Keratinocyte (primary cell): ENCODE results near the gene MAML1. TPM values are rescaled to one million over a fixed set of nuclear protein-coding genes. Genes with fewer than 3 reads are reported as not detected.

ENCODE experiments used
- DNase-seq: peaks from one replicate; pipeline ENCODE4 v3.0.0-alpha.2; 2011; ENCODE audit warnings: low read depth, missing footprints, low spot score
- FAIRE-seq: peaks from 2 replicates; lab custom pipeline; 2011; peaks lifted over from hg19 to GRCh38; lab: Jason Lieb, UNC
- H2AFZ ChIP-seq: 2 replicates; pipeline ENCODE4 v1.6.0; 2012; ENCODE audit warnings: low read length, control low read depth, inconsistent platforms; ENCODE audit not compliant: control insufficient read depth
- H3K27ac ChIP-seq: 2 replicates; pipeline ENCODE4 v1.5.1; 2011; ENCODE audit warnings: low read length; ENCODE audit not compliant: control insufficient read depth, insufficient read depth
- H3K27me3 ChIP-seq: 3 replicates; pipeline ENCODE4 v1.6.0; 2011; ENCODE audit warnings: low read length; ENCODE audit not compliant: control insufficient read depth, insufficient read depth; ENCODE audit errors: extremely low read depth
- H3K36me3 ChIP-seq, 2 experiments: 2 replicates in 1 of 2; 3 replicates in 1 of 2; pipeline ENCODE4 v1.5.1; 2011; ENCODE audit warnings: low read length in 2 of 2, mild to moderate bottlenecking in 1 of 2; ENCODE audit not compliant: control insufficient read depth in 2 of 2, insufficient read depth in 2 of 2; ENCODE audit errors: extremely low read depth in 1 of 2
- H3K4me1 ChIP-seq: 3 replicates; pipeline ENCODE4 v1.5.1; 2011; ENCODE audit warnings: low read length; ENCODE audit not compliant: control insufficient read depth, insufficient read depth; ENCODE audit errors: extremely low read depth
- H3K4me2 ChIP-seq: 3 replicates; pipeline ENCODE4 v1.6.0; 2011; ENCODE audit warnings: low read depth, low read length; ENCODE audit not compliant: control insufficient read depth, insufficient read depth; ENCODE audit errors: extremely low read depth
- H3K4me3 ChIP-seq, 3 experiments: fragments of 200-600 bp in 1 of 3; sonication (generic) in 1 of 3; 2 replicates in 2 of 3; 3 replicates in 1 of 3; pipeline ENCODE4 v1.5.1; 2011 to 2016; ENCODE audit warnings: low read length in 3 of 3, mild to moderate bottlenecking in 3 of 3, control low read depth in 2 of 3, inconsistent platforms in 1 of 3, low read depth in 1 of 3, mixed read lengths in 1 of 3, mixed run types in 1 of 3, moderate library complexity in 1 of 3; ENCODE audit not compliant: control insufficient read depth in 2 of 3, insufficient read depth in 2 of 3; ENCODE audit errors: extremely low read depth in 1 of 3
- H3K79me2 ChIP-seq: 2 replicates; pipeline ENCODE4 v1.6.0; 2012; ENCODE audit warnings: low read length; ENCODE audit not compliant: control insufficient read depth, insufficient read depth
- H3K9ac ChIP-seq: 3 replicates; pipeline ENCODE4 v1.6.0; 2011; ENCODE audit warnings: low read length; ENCODE audit not compliant: control insufficient read depth, insufficient read depth; ENCODE audit errors: extremely low read depth
- H3K9me1 ChIP-seq: 3 replicates; pipeline ENCODE4 v1.6.0; 2011; ENCODE audit warnings: low read length; ENCODE audit not compliant: control insufficient read depth, insufficient read depth; ENCODE audit errors: extremely low read depth
- H3K9me3 ChIP-seq: 2 replicates; pipeline ENCODE4 v1.5.1; 2012; ENCODE audit warnings: low read depth, low read length; ENCODE audit not compliant: control insufficient read depth
- H4K20me1 ChIP-seq: 3 replicates; pipeline ENCODE4 v1.6.0; 2011; ENCODE audit warnings: low read length; ENCODE audit not compliant: control insufficient read depth, insufficient read depth; ENCODE audit errors: extremely low read depth
- CTCF ChIP-seq, 3 experiments: IDR thresholded peaks in 1 of 3; conservative IDR thresholded peaks in 1 of 3; optimal IDR thresholded peaks in 1 of 3; 2 replicates in 2 of 3; 3 replicates in 1 of 3; pipeline versions ENCODE3 to v1.5.1; 2011; ENCODE audit warnings: low read length in 3 of 3, mild to moderate bottlenecking in 3 of 3, moderate library complexity in 2 of 3, control low read depth in 1 of 3, inconsistent platforms in 1 of 3; ENCODE audit not compliant: insufficient read depth in 2 of 3; ENCODE audit errors: extremely low read depth in 1 of 3
- EZH2 ChIP-seq: IDR thresholded peaks from one replicate; pipeline ENCODE4 v1.6.1; 2012; ENCODE audit warnings: inconsistent platforms, mild to moderate bottlenecking, low read length, moderate library complexity
- dilution Hi-C: fragments of 300-500 bp; cut with MboI; formaldehyde crosslinking; loops from one replicate; pipeline ENCODE4 v1.7.0; 2020; ENCODE audit warnings: low sequenced_read_pairs; ENCODE audit not compliant: extremely low pct_ligation_motif_present
- polyA plus RNA-seq, 5 experiments: library from polyadenylated mRNA; depleted of rRNA in 3 of 5; stranded (reverse) in 3 of 5; stranded (forward) in 1 of 5; unstranded in 1 of 5; fragments of >200 nt; gene quantifications; 1 replicate in 1 of 5; 2 replicates in 3 of 5; 3 replicates in 1 of 5; pipeline versions ENCODE4 v1.2.1 to v1.2.3, GENCODE V29; 2011 to 2012; ENCODE audit warnings: missing spikeins in 2 of 5, low read depth in 1 of 5, low replicate concordance in 1 of 5

The MAML1 gene
- polyA plus RNA-seq, 1 donor (not counting 4 experiments of a cell fraction or from before 2014, with no cell fraction given) = 4.9 TPM

DNA sequence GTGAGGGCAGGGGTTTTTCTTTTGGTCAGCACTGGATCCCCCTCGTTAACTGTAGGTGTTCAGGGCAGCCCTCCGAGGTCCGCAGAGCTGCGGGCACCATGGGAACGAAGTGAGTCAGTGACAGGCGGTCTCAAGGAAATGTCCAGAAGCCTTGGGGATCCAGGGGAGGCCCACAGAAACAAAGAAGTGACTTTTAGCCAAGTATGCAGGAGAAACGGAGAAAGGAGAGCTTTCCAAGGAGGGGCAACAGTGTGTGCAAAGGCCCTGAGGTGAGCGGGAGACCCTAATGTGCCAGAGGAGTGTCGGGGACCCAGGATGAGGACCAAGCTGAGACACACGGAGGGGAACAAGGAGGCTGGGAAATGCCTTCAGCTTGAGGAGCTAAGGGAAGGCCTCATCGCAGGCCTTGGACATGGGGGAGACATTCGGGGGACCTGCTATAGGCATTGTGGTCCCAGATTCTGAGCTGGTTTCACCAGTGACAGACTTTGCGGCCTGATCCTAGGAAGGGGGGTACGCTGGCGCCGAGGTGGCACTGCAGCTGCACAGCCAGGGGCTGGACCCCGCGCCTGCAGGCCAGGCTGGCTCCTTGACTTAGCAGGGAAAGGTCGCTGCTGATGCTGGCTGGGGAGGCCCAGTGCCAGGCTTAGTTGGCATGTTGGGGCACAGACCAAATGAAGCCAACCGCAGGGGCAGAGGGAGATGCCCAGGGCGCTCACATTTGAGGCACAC lies 64.4 kb downstream of the MAML1 start:
- no peak for TF ChIP-seq EZH2
- no peak for TF ChIP-seq CTCF (optimal IDR thresholded peaks at IDR 0.05 in 1 of 3, IDR thresholded peaks at IDR 0.05 in 1 of 3, conservative IDR thresholded peaks at IDR 0.05 in 1 of 3; ENCODE audit: extremely low read depth in 1 of 3, insufficient read depth in 2 of 3, low read length in 3 of 3)
- Histone ChIP-seq H3K79me2 (no peaks in the 10 kb centered on the region), H2AFZ (no peak overlapping the region), H3K9me1 (no peaks in the 10 kb centered on the region), H3K9me3 (no peaks in the 10 kb centered on the region), H3K9ac (no peak overlapping the region), H3K4me3 (no peak overlapping the region), H3K4me2 (no peak overlapping the region), H4K20me1 (peaks cover 2% of the 10 kb centered on the region), H3K27me3 (no peaks in the 10 kb centered on the region), H3K27ac (no peak overlapping the region), H3K36me3 (peaks cover 25 to 31% of the 10 kb centered on the region in 2 experiments), H3K4me1 (peaks cover 22% of the 10 kb centered on the region)
- no peak for FAIRE-seq
- no peak for DNase-seq
- dilution Hi-C loops = no loop called here

- Histone ChIP-seq H3K9ac (no peak overlapping the region), H4K20me1 (peaks cover 6% of the 10 kb centered on the region), H2AFZ (no peak overlapping the region), H3K4me2 (no peak overlapping the region), H3K79me2 (peaks cover under 1% of the 10 kb centered on the region), H3K27me3 (no peaks in the 10 kb centered on the region), H3K4me1 (peaks cover 22% of the 10 kb centered on the region), H3K9me1 (no peaks in the 10 kb centered on the region), H3K36me3 (peaks cover 25 to 33% of the 10 kb centered on the region in 2 experiments), H3K4me3 (no peak overlapping the region), H3K27ac (no peak overlapping the region), H3K9me3 (no peaks in the 10 kb centered on the region)
- dilution Hi-C loops = no loop called here
- no peak for TF ChIP-seq CTCF (optimal IDR thresholded peaks at IDR 0.05 in 1 of 3, IDR thresholded peaks at IDR 0.05 in 1 of 3, conservative IDR thresholded peaks at IDR 0.05 in 1 of 3; ENCODE audit: extremely low read depth in 1 of 3, insufficient read depth in 2 of 3, low read length in 3 of 3)
- TF ChIP-seq EZH2 = no peak
- FAIRE-seq (no peak), DNase-seq (no peak)
These were observed 65.1 kb downstream of the MAML1 start for GRCh38 chr5:179797741-179798140.
